Neural progenitor cell (in vitro differentiated cells): ENCODE results near the gene PGF. TPM values are rescaled to one million over a fixed set of nuclear protein-coding genes. Genes with fewer than 3 reads are reported as not detected.

Experiments used
- DNase-seq: peaks from one replicate; pipeline ENCODE4 v3.0.0-alpha.2; 2016; ENCODE audit warnings: low spot score
- H2AFZ ChIP-seq: fragments of 200-600 bp; sonication (generic); replicated peaks from 2 replicates; pipeline ENCODE4 v1.6.1; 2016; ENCODE audit warnings: antibody characterized with exemption
- H3F3A ChIP-seq: fragments of 200-600 bp; sonication (generic); 2 replicates; pipeline ENCODE4 v1.6.1; 2016; ENCODE audit warnings: antibody characterized with exemption, low read depth
- H3K27ac ChIP-seq: fragments of 200-600 bp; sonication (generic); 2 replicates; pipeline ENCODE4 v1.5.1; 2016; ENCODE audit warnings: mild to moderate bottlenecking
- H3K27me3 ChIP-seq: fragments of 200-600 bp; sonication (generic); 2 replicates; pipeline ENCODE4 v1.6.1; 2016; ENCODE audit warnings: mild to moderate bottlenecking, moderate library complexity
- H3K36me3 ChIP-seq: fragments of 200-600 bp; sonication (generic); 2 replicates; pipeline ENCODE4 v1.5.1; 2016
- H3K4me1 ChIP-seq: fragments of 200-600 bp; sonication (generic); 2 replicates; pipeline ENCODE4 v1.6.1; 2016; ENCODE audit warnings: mixed run types
- H3K4me2 ChIP-seq: fragments of 200-600 bp; sonication (generic); 2 replicates; pipeline ENCODE4 v1.6.1; 2016
- H3K4me3 ChIP-seq: fragments of 200-600 bp; sonication (generic); 2 replicates; pipeline ENCODE4 v1.5.1; 2016
- H3K79me2 ChIP-seq: fragments of 200-600 bp; sonication (generic); 2 replicates; pipeline ENCODE4 v1.6.1; 2016; ENCODE audit warnings: low read depth
- H3K9ac ChIP-seq: fragments of 200-600 bp; sonication (generic); 2 replicates; pipeline ENCODE4 v1.6.1; 2016
- H3K9me3 ChIP-seq: fragments of 200-600 bp; sonication (generic); 2 replicates; pipeline ENCODE4 v1.5.1; 2016; ENCODE audit warnings: low read depth
- H4K20me1 ChIP-seq: fragments of 200-600 bp; sonication (generic); 2 replicates; pipeline ENCODE4 v1.6.1; 2016; ENCODE audit warnings: low read depth
- H3K27ac Mint-ChIP-seq: 3 replicates; pipeline ENCODE4 v1.8.0; 2021; ENCODE audit warnings: mixed read lengths
- H3K27me3 Mint-ChIP-seq: 2 replicates; pipeline ENCODE4 v1.8.0; 2022; ENCODE audit warnings: low read depth, mild to moderate bottlenecking, inconsistent platforms, moderate library complexity, mixed read lengths; ENCODE audit not compliant: insufficient read depth
- H3K36me3 Mint-ChIP-seq: 3 replicates; pipeline ENCODE4 v1.8.0; 2021; ENCODE audit warnings: mixed read lengths
- H3K4me1 Mint-ChIP-seq: 3 replicates; pipeline ENCODE4 v1.8.0; 2021; ENCODE audit warnings: mixed read lengths
- H3K4me3 Mint-ChIP-seq: 3 replicates; pipeline ENCODE4 v1.8.0; 2021; ENCODE audit warnings: mild to moderate bottlenecking, moderate library complexity, mixed read lengths
- H3K9me3 Mint-ChIP-seq: 3 replicates; pipeline ENCODE4 v1.8.0; 2020; ENCODE audit warnings: mixed read lengths
- EZH2 ChIP-seq: fragments of 200-600 bp; sonication (generic); IDR thresholded peaks from 2 replicates; pipeline ENCODE4 v1.6.1; 2017; ENCODE audit warnings: antibody characterized with exemption, mild to moderate bottlenecking, moderate library complexity
- EZH2phosphoT487 ChIP-seq: fragments of 200-600 bp; sonication (generic); IDR thresholded peaks from 2 replicates; pipeline ENCODE4 v1.6.1; 2017; ENCODE audit warnings: antibody characterized with exemption
- total RNA-seq: library from RNA; depleted of rRNA; stranded (reverse); fragments of >200 nt; gene quantifications from 2 replicates; pipeline ENCODE4 v1.2.3, GENCODE V29; 2015; ENCODE audit warnings: low replicate concordance
- TF ChIP-seq, protein P1 (sequence below): fragments of 200-600 bp; sonication (generic); IDR thresholded peaks from 2 replicates; pipeline ENCODE4 v1.5.1; 2017; ENCODE audit warnings: antibody characterized with exemption, mild to moderate bottlenecking

Gene PGF
- total RNA-seq, 1 donor from 2014 or later: 1.0 TPM

GRCh38 chr14:74936731-74937130, 18.7 kb downstream of the PGF start:
- Histone ChIP-seq H4K20me1 (no peaks in the 10 kb centered on the region), H3K9me3 (no peaks in the 10 kb centered on the region), H3K4me3 (no peak overlapping the region), H3K27ac (no peak overlapping the region), H3K36me3 (no peaks in the 10 kb centered on the region), H3F3A (no peaks in the 10 kb centered on the region), H3K27me3 (no peaks in the 10 kb centered on the region), H2AFZ (no peak overlapping the region), H3K79me2 (no peaks in the 10 kb centered on the region), H3K9ac (no peak overlapping the region), H3K4me1 (no peaks in the 10 kb centered on the region), H3K4me2 (no peak overlapping the region)
- Mint-ChIP-seq H3K36me3 (no peaks in the 10 kb centered on the region), H3K4me1 (peaks cover 3% of the 10 kb centered on the region), H3K9me3 (no peaks in the 10 kb centered on the region), H3K4me3 (no peak overlapping the region), H3K27ac (no peak overlapping the region), H3K27me3 (no peaks in the 10 kb centered on the region)
- DNase-seq: no peak
- TF ChIP-seq EZH2phosphoT487 (no peak), EZH2 (no peak)

- Mint-ChIP-seq H3K4me1 (no peaks in the 10 kb centered on the region), H3K4me3 (no peak overlapping the region), H3K36me3 (no peaks in the 10 kb centered on the region), H3K9me3 (no peaks in the 10 kb centered on the region), H3K27me3 (no peaks in the 10 kb centered on the region), H3K27ac (no peak overlapping the region)
- H3K27ac ChIP-seq: no peak overlapping the region
- H3K36me3 ChIP-seq: no peaks in the 10 kb centered on the region
- no peak overlapping the region for H3K4me3 ChIP-seq
- H3K27me3 ChIP-seq: no peaks in the 10 kb centered on the region
- no peak overlapping the region for H2AFZ ChIP-seq
- H3K4me2 ChIP-seq: no peak overlapping the region
- TF ChIP-seq, protein P1, sequence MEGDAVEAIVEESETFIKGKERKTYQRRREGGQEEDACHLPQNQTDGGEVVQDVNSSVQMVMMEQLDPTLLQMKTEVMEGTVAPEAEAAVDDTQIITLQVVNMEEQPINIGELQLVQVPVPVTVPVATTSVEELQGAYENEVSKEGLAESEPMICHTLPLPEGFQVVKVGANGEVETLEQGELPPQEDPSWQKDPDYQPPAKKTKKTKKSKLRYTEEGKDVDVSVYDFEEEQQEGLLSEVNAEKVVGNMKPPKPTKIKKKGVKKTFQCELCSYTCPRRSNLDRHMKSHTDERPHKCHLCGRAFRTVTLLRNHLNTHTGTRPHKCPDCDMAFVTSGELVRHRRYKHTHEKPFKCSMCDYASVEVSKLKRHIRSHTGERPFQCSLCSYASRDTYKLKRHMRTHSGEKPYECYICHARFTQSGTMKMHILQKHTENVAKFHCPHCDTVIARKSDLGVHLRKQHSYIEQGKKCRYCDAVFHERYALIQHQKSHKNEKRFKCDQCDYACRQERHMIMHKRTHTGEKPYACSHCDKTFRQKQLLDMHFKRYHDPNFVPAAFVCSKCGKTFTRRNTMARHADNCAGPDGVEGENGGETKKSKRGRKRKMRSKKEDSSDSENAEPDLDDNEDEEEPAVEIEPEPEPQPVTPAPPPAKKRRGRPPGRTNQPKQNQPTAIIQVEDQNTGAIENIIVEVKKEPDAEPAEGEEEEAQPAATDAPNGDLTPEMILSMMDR: no peak
- TF ChIP-seq EZH2phosphoT487 (no peak), EZH2 (no peak)
- H3K79me2 ChIP-seq: no peaks in the 10 kb centered on the region
- no peak for DNase-seq
- H3K9ac ChIP-seq: no peak overlapping the region
- H3F3A ChIP-seq: no peaks in the 10 kb centered on the region
- H3K4me1 ChIP-seq: no peaks in the 10 kb centered on the region
- H3K9me3 ChIP-seq: no peaks in the 10 kb centered on the region
- no peaks in the 10 kb centered on the region for H4K20me1 ChIP-seq
These were observed 19.2 kb downstream of the PGF start for GRCh38 chr14:74936151-74936550.

- no peak for DNase-seq
- Histone ChIP-seq H3K27ac (no peak overlapping the region), H2AFZ (no peak overlapping the region), H3K27me3 (no peaks in the 10 kb centered on the region), H3K36me3 (no peaks in the 10 kb centered on the region), H3F3A (no peaks in the 10 kb centered on the region), H3K4me3 (no peak overlapping the region), H3K9ac (no peak overlapping the region), H4K20me1 (no peaks in the 10 kb centered on the region), H3K79me2 (no peaks in the 10 kb centered on the region), H3K4me1 (no peaks in the 10 kb centered on the region), H3K4me2 (no peak overlapping the region), H3K9me3 (no peaks in the 10 kb centered on the region)
- Mint-ChIP-seq H3K36me3 (no peaks in the 10 kb centered on the region), H3K4me3 (no peak overlapping the region), H3K27ac (no peak overlapping the region), H3K27me3 (no peaks in the 10 kb centered on the region), H3K9me3 (no peaks in the 10 kb centered on the region), H3K4me1 (no peaks in the 10 kb centered on the region)
- TF ChIP-seq, protein P1: no peak
- TF ChIP-seq EZH2phosphoT487 (no peak), EZH2 (no peak)
These were observed 20.1 kb downstream of the PGF start for GRCh38 chr14:74935360-74935680.

- H3K4me2 ChIP-seq: no peak overlapping the region
- Mint-ChIP-seq H3K27ac (no peak overlapping the region), H3K36me3 (no peaks in the 10 kb centered on the region), H3K4me1 (no peaks in the 10 kb centered on the region), H3K9me3 (no peaks in the 10 kb centered on the region), H3K4me3 (no peak overlapping the region), H3K27me3 (no peaks in the 10 kb centered on the region)
- H4K20me1 ChIP-seq: no peaks in the 10 kb centered on the region
- no peak for TF ChIP-seq EZH2
- TF ChIP-seq EZH2phosphoT487: no peak
- TF ChIP-seq, protein P1: no peak
- H3K79me2 ChIP-seq: no peaks in the 10 kb centered on the region
- no peaks in the 10 kb centered on the region for H3K4me1 ChIP-seq
- no peak overlapping the region for H3K4me3 ChIP-seq
- H3F3A ChIP-seq: no peaks in the 10 kb centered on the region
- no peak overlapping the region for H2AFZ ChIP-seq
- H3K9me3 ChIP-seq: no peaks in the 10 kb centered on the region
- H3K36me3 ChIP-seq: no peaks in the 10 kb centered on the region
- H3K27me3 ChIP-seq: no peaks in the 10 kb centered on the region
- no peak overlapping the region for H3K27ac ChIP-seq
- H3K9ac ChIP-seq: no peak overlapping the region
- peak; percentile 32 for DNase-seq
These were observed 20.7 kb downstream of the PGF start for GRCh38 chr14:74934476-74935359.
